ENCODE measurements around the gene ZNF181.
A peak's percentile ranks its signal among the peaks of the same experiment; 100 is the strongest.

The ZNF181 gene

GRCh38 chr19:34759218-34759917 is 25.3 kb downstream of the ZNF181 start:
- DNase-seq = no peak

GRCh38 chr19:34766386-34766785 is 32.3 kb downstream of the ZNF181 start:
- DNase-seq = no peak

DNA sequence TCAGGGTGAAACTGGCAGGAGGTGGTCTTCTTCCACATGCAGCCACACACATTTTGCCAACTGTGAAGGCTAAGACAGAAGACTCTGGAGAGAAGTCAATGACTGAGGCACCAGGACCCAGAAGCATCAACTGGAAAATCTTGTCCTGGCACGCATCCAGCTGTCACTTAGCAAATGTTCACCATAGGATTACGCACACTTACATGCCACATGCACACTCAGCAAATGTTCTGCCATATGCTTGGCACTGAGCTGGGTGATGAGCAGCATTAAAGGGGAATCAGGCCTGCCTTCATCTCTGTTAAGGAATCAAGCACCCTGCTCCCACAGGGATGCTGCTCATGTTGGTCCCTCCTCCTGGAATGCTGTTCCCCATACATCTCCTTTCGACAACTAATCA is 33.9 kb downstream of the ZNF181 start:
- DNase-seq = no peak

GRCh38 chr19:34772697-34773554 is 38.9 kb downstream of the ZNF181 start, which contains the start of gene ZNF599:
TSS of gene ZNF599 (minus strand) at chr19:34773215. CDS start at chr19:34772841, 374 bp downstream.
- peak; percentile 81 for DNase-seq

- DNase-seq = no peak
These were observed 39.5 kb downstream of the ZNF181 start for GRCh38 chr19:34773555-34773864.

GRCh38 chr19:34774857-34775256 is 40.8 kb downstream of the ZNF181 start:
- no peak for DNase-seq

- no peak for DNase-seq
These were observed 44.3 kb downstream of the ZNF181 start for GRCh38 chr19:34778342-34778741.

DNA sequence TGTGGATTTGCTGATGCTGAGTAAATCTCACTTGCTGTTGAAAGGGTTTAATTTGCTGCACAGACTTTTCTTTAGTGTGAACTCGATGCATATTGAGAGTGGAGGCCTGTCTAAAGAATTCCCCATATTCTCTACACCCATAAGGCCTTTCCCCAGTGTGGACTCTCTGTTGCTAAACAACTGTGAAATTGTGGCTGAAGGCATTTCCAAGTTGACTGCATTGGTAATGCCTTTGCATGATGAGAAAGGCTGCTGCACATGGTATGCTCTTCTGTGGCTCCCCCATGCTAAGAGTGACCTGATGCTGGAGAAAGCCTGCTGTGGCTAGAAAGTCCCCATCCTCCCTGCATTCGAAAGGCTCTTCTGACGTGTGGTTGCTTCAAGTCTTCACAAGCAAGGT is 45.6 kb downstream of the ZNF181 start:
- DNase-seq = no peak

DNA sequence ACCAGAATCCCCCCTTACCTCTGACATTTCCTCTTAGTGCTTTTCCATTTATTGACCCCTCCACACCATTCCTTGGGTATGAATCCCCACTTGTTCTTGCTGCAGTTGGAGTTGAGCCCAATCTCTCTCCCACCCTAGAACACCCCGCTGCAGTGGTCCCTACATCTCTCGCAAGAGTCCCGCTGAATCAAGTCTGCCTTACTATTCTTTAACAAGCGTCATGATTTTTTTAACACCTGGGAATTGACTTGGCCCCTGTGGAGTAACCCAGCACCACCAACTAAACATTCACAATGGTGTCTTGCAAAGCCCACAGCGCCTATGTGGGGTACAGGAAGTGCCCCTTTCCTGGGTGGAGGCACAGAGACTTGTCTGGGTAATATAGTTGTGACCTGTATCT is 52.2 kb downstream of the ZNF181 start:
- no peak for DNase-seq

- DNase-seq = no peak
These were observed 53.2 kb downstream of the ZNF181 start for GRCh38 chr19:34787059-34787824.

DNA sequence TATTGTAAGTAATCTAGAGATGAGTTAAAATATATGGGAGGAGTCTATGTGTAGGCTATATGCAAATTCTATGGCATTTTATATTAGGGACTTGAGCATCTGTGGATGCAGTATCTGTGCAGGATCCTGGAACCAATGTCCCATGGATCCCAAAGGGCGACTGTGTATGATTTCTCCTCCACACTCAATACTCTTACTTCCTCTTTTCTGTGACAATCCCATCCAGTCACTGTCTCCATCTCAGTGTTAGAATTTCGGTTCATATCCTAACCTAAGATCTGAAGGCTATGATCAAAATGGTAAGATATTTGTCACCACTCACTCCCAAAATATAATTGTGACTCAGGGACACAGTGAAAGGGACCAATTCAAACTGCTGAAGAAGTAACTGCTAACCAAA is 54.0 kb downstream of the ZNF181 start:
- DNase-seq = no peak

GRCh38 chr19:34793565-34793964 is 59.5 kb downstream of the ZNF181 start:
- DNase-seq = no peak

DNA sequence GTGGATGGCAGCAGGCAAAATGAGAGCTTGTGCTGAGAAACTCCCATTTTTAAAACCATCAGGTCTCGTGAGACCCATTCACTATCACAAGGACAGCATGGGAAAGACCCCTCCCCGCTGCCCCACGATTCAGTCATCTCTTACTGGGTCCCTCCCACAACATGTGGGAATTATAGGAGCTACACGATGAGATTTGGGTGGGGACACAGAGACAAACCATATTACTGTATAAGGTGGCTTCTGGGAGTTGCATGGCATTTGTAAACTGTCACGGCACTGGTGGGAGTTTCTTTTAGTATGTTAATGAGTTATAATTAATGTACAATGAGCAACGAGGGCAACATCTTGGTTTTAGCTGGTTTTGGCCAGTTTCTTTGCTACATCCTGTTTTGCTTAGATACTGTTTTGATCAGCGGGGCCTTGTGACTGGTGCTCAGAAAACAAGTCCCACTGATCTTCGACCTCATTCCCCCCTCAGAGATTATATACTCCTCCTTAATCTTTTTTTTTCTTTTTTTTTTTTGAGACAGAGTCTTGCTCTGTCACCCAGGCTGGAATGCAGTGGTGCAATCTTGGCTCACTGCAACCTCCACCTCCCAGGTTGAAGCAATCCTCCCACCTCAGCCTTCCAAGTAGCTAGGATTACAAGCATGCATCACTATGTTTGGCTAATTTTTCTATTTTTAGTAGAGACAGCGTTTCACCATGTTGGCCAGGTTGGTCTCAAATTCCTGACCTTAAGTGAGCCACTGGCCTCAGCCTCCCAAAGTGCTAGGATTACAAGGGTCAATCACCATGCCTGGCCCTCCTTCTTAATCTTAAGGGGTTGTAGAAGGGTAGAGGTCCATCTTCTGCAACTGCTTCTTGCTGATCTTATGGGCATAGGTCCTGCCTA is 60.3 kb downstream of the ZNF181 start:
- no peak for DNase-seq

Measured in DMS153 (cell line).